Activated T-cell treated with anti-CD3 and anti-CD28 coated beads for 48 hours (primary cell): ENCODE measurements around the gene GRIN3A.
"Not testable (repeated sequence)": the region's sequence is repeated elsewhere in the genome, so short reads cannot be mapped to it uniquely, and the experiment has no call there.

Experiments used
- DNase-seq: peaks from one replicate; pipeline ENCODE4 v3.0.0-alpha.2; 2020; ENCODE audit warnings: low read depth

GRIN3A gene

GRCh38 chr9:101632611-101633010 is 105.8 kb downstream of the GRIN3A start:
- DNase-seq, result no peak

- no peak for DNase-seq
Observed at GRCh38 chr9:101631892-101632291, 106.6 kb downstream of the GRIN3A start.

- no peak for DNase-seq
Observed at GRCh38 chr9:101629636-101630035, 108.8 kb downstream of the GRIN3A start.

GRCh38 chr9:101628173-101628572 is 110.3 kb downstream of the GRIN3A start:
- DNase-seq, result no peak

GRCh38 chr9:101626295-101626694 is 112.2 kb downstream of the GRIN3A start:
- no peak for DNase-seq

- DNase-seq, result no peak
Observed at GRCh38 chr9:101625876-101626275, 112.6 kb downstream of the GRIN3A start.

- DNase-seq, result no peak
Observed at GRCh38 chr9:101620452-101620851, 118.0 kb downstream of the GRIN3A start.

GRCh38 chr9:101618698-101619097 is 119.7 kb downstream of the GRIN3A start:
- DNase-seq, result no peak

GRCh38 chr9:101605547-101605946 is 132.9 kb downstream of the GRIN3A start:
- no peak for DNase-seq

GRCh38 chr9:101604296-101604695 is 134.2 kb downstream of the GRIN3A start:
- DNase-seq, result no peak

- DNase-seq, result no peak
Observed at GRCh38 chr9:101601904-101602765, 136.3 kb downstream of the GRIN3A start.

- DNase-seq, result no peak
Observed at GRCh38 chr9:101594796-101595195, 143.7 kb downstream of the GRIN3A start, which contains the start of gene PPP3R2. Gene PPP3R2 (minus strand): TSS chr9:101594969. CDS start chr9:101594921, 48 bp downstream.

- DNase-seq, result no peak
Observed at GRCh38 chr9:101593345-101593744, 145.1 kb downstream of the GRIN3A start.

GRCh38 chr9:101592788-101593187 is 145.7 kb downstream of the GRIN3A start:
- DNase-seq, result no peak

- no peak for DNase-seq
Observed at GRCh38 chr9:101591787-101592446, 146.5 kb downstream of the GRIN3A start.

GRCh38 chr9:101590901-101591300 is 147.5 kb downstream of the GRIN3A start:
- no peak for DNase-seq

- not testable (repeated sequence) for DNase-seq
Observed at GRCh38 chr9:101590074-101590473, 148.4 kb downstream of the GRIN3A start.

GRCh38 chr9:101587332-101588043 is 151.0 kb downstream of the GRIN3A start:
- no peak for DNase-seq

- no peak for DNase-seq
Observed at GRCh38 chr9:101586651-101587050, 151.8 kb downstream of the GRIN3A start.

- no peak for DNase-seq
Observed at GRCh38 chr9:101585740-101586139, 152.7 kb downstream of the GRIN3A start.

- no peak for DNase-seq
Observed at GRCh38 chr9:101582553-101582952, 155.9 kb downstream of the GRIN3A start.

- no peak for DNase-seq
Observed at GRCh38 chr9:101579711-101580545, 158.5 kb downstream of the GRIN3A start.
